GM18505 (cell line): Measurements from ENCODE around the gene SLIT3.

ENCODE experiments used
- ATAC-seq: cut with Tn5 transposase; IDR thresholded peaks from one replicate; pipeline ENCODE4 v1.9.1; 2021; ENCODE audit not compliant: unreplicated experiment
- POLR2A ChIP-seq: IDR thresholded peaks from 4 replicates; pipeline ENCODE4 v1.6.1; 2011; ENCODE audit warnings: borderline replicate concordance; ENCODE audit not compliant: insufficient read depth, insufficient read length; ENCODE audit errors: extremely low read depth

The SLIT3 gene

GRCh38 chr5:169181814-169182213, 119.1 kb downstream of the SLIT3 start:
- ATAC-seq, result no peak

GRCh38 chr5:169178754-169179153, 122.2 kb downstream of the SLIT3 start:
- ATAC-seq, result no peak
- TF ChIP-seq POLR2A, result no peak

More at GRCh38 chr5:169181814-169182213, 119.1 kb downstream of the SLIT3 start:
- TF ChIP-seq POLR2A, result no peak

GRCh38 chr5:169178274-169178673, 122.7 kb downstream of the SLIT3 start:
- TF ChIP-seq POLR2A, result no peak
- ATAC-seq, result no peak

GRCh38 chr5:169176709-169177694, 123.9 kb downstream of the SLIT3 start:
- TF ChIP-seq POLR2A, result no peak
- ATAC-seq, result no peak

GRCh38 chr5:169175733-169176132, 125.2 kb downstream of the SLIT3 start:
- no peak for ATAC-seq
- no peak for TF ChIP-seq POLR2A

- ATAC-seq, result no peak
- no peak for TF ChIP-seq POLR2A
Measured at GRCh38 chr5:169174923-169175322, 126.0 kb downstream of the SLIT3 start.

GRCh38 chr5:169173372-169173771, 127.6 kb downstream of the SLIT3 start:
- no peak for TF ChIP-seq POLR2A
- ATAC-seq, result no peak

- no peak for TF ChIP-seq POLR2A
Measured at GRCh38 chr5:169171515-169171914, 129.4 kb downstream of the SLIT3 start.

GRCh38 chr5:169169783-169170182, 131.2 kb downstream of the SLIT3 start:
- TF ChIP-seq POLR2A, result no peak

More at GRCh38 chr5:169171515-169171914, 129.4 kb downstream of the SLIT3 start:
- no peak for ATAC-seq

GRCh38 chr5:169168280-169168679, 132.7 kb downstream of the SLIT3 start:
- TF ChIP-seq POLR2A, result no peak
- ATAC-seq, result no peak

More at GRCh38 chr5:169169783-169170182, 131.2 kb downstream of the SLIT3 start:
- ATAC-seq, result no peak

- TF ChIP-seq POLR2A, result no peak
- no peak for ATAC-seq
Measured at GRCh38 chr5:169166078-169166477, 134.9 kb downstream of the SLIT3 start.

GRCh38 chr5:169165052-169165451, 135.9 kb downstream of the SLIT3 start:
- no peak for ATAC-seq
- no peak for TF ChIP-seq POLR2A

- TF ChIP-seq POLR2A, result no peak
Measured at GRCh38 chr5:169164481-169164925, 136.4 kb downstream of the SLIT3 start.

GRCh38 chr5:169162407-169162806, 138.5 kb downstream of the SLIT3 start:
- ATAC-seq, result no peak
- TF ChIP-seq POLR2A, result no peak

More at GRCh38 chr5:169164481-169164925, 136.4 kb downstream of the SLIT3 start:
- ATAC-seq, result no peak

- no peak for ATAC-seq
- TF ChIP-seq POLR2A, result no peak
Measured at GRCh38 chr5:169161022-169161680, 139.8 kb downstream of the SLIT3 start.
